Fibroblast of mammary gland (primary cell): ENCODE data around the gene SLC23A1.
"Not testable (repeated sequence)": the region's sequence is repeated elsewhere in the genome, so short reads cannot be mapped to it uniquely, and the experiment has no call there.

ENCODE experiments used
- DNase-seq: peaks from one replicate; pipeline ENCODE4 v3.0.0-alpha.2; 2010; ENCODE audit warnings: low read depth
- H3K4me3 ChIP-seq: 2 replicates; pipeline ENCODE4 v1.5.1; 2011; ENCODE audit warnings: low read depth, mild to moderate bottlenecking, low read length, moderate library complexity; ENCODE audit not compliant: control insufficient read depth
- CTCF ChIP-seq: conservative IDR thresholded peaks from 2 replicates; pipeline ENCODE4 v1.5.1; 2011; ENCODE audit warnings: low read depth, low read length, inconsistent platforms; ENCODE audit not compliant: control insufficient read depth, insufficient read depth

The SLC23A1 gene

GRCh38 chr5:139368613-139369012 lies 14.5 kb downstream of the SLC23A1 start:
- TF ChIP-seq CTCF, result peak; percentile 10
- H3K4me3 ChIP-seq, result no peak overlapping the region
- no peak for DNase-seq

DNA sequence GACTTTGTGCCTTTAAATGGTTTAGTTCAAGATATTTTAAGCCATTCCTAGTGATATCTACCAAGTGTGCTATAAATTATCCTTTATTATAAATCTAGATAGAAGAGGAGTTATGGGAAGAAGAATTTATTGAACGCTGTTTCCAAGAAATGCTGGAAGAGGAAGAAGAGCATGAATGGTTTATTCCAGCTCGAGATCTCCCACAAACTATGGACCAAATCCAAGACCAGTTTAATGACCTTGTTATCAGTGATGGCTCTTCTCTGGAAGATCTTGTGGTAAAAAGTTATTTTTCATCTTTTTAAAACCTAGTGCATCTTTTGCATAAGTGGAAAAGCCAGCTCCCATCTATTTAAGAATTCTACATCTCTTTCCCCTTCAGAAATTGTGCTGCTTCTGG lies 18.6 kb downstream of the SLC23A1 start:
- no peak for TF ChIP-seq CTCF
- H3K4me3 ChIP-seq, result no peak overlapping the region
- DNase-seq, result no peak

DNA sequence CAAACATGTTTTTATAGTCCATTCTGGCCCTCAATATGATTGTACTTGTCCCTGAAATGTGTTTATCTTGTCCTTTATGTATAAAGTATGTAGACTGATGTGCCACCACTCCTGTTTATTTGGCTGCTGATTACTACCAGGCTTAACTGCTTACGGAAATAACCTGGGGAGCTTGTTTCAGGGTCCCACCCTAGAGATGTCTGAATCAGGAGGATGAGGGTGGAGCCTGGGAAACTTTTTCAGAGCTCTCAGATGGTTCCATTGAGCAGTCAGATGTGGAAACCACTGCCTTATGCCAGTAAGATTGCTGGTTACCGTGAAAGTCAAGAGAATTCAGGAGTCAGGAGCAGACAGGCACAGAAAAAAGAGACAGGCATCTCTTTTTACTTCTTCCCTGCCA lies 19.2 kb downstream of the SLC23A1 start:
- no peak for TF ChIP-seq CTCF
- DNase-seq, result no peak

DNA sequence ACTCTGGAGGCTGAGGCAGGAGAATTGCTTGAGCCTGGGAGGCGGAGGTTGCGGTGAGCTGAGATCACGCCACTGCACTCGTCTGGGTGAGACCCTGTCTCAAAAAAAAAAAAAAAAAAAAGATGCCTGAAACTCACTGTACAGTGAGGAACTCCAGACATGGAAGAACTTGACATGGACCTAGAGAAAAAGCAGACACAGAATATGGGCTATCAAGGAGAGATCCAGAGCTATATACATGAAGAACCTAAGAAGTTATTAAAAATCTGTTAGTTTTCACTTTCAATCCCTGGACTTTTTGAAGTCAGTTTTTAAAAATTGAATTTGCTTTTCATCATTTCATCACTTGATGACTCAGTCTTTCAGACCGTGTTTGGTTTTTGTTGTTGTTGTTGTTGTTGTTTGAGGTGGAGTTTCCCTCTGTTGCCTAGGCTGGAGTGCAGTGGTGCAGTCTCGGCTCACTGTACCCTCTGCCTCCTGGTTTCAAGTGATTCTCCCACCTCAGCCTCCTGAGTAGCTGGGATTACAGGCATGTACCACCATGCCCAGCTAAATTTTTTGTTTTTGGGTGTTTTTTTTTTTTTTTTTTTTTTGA lies 21.2 kb downstream of the SLC23A1 start:
- no peak overlapping the region for H3K4me3 ChIP-seq
- TF ChIP-seq CTCF, result no peak
- no peak for DNase-seq

More for the DNA sequence above, 19.2 kb downstream of the SLC23A1 start:
- no peak overlapping the region for H3K4me3 ChIP-seq

- no peak for DNase-seq
- no peak overlapping the region for H3K4me3 ChIP-seq
- TF ChIP-seq CTCF, result no peak
These were observed 22.7 kb downstream of the SLC23A1 start for GRCh38 chr5:139360384-139360783.

DNA sequence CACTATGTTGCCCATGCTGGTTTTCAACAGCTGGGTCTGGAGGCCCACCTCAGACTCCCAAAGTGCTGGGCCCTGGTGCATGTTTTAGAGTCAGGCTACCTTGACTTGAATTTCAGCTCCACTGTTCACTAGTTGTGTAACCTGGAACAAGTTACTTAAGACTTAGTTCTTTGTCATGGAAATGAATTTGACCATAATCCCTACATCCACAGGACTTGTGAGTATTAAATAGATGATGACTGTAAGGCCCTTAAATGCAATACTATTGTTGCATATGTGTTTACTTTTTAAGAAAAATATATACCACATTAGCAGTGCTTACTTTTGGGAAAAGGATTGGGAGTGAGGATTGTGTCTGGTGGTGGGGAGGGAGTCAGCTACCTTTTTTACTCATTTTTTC lies 25.0 kb downstream of the SLC23A1 start:
- H3K4me3 ChIP-seq, result no peak overlapping the region
- no peak for DNase-seq
- TF ChIP-seq CTCF, result no peak

DNA sequence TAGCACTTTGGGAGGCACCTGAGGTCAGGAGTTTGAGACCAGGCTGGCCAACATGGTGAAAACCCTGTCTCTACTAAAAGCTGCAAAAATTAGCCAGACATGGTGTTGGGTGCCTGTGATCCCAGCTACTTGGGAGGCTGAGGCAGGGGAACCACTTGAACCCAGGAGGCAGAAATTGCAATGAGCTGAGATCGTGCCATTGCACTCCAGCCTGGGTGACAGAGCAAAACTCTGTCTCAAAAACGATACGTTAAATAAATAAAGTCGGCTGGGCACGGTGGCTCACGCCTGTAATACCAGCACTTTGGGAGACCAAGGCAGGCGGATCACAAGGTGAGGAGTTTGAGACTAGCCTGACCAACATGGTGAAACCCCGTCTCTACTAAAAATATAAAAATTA lies 27.2 kb downstream of the SLC23A1 start:
- not testable (repeated sequence) for H3K4me3 ChIP-seq, DNase-seq
